IMR-90 (cell line): ENCODE data around the gene SLC35D3.

Experiments
- BHLHE40 ChIP-seq: fragments of 150-350 bp; IDR thresholded peaks from 2 replicates; pipeline ENCODE4 v1.6.1; 2016; ENCODE audit warnings: mild to moderate bottlenecking, low read depth, low read length
- CTCF ChIP-seq: conservative IDR thresholded peaks from 2 replicates; pipeline ENCODE4 v1.5.1; 2012; ENCODE audit warnings: mild to moderate bottlenecking, low read depth, low read length, improper control_type of control experiment
- FOS ChIP-seq: fragments of 150-350 bp; IDR thresholded peaks from 2 replicates; pipeline ENCODE4 v1.6.1; 2016; ENCODE audit warnings: low read depth, low read length
- MXI1 ChIP-seq: IDR thresholded peaks from 2 replicates; pipeline ENCODE4 v1.6.1; 2012; ENCODE audit warnings: low read depth, mild to moderate bottlenecking, low read length, moderate library complexity, borderline replicate concordance
- POLR2A ChIP-seq: IDR thresholded peaks from 2 replicates; pipeline ENCODE4 v1.6.1; 2012; ENCODE audit warnings: mild to moderate bottlenecking, low read depth, low read length
- RAD21 ChIP-seq: IDR thresholded peaks from 2 replicates; pipeline ENCODE4 v1.6.1; 2012; ENCODE audit warnings: low read length, improper control_type of control experiment
- SMC3 ChIP-seq: fragments of 150-350 bp; IDR thresholded peaks from 2 replicates; pipeline ENCODE4 v1.6.1; 2016; ENCODE audit warnings: low read depth, mild to moderate bottlenecking, antibody characterized with exemption, low read length, moderate library complexity
- USF2 ChIP-seq: fragments of 150-350 bp; IDR thresholded peaks from 2 replicates; pipeline ENCODE4 v1.6.1; 2017; ENCODE audit warnings: mild to moderate bottlenecking, antibody characterized with exemption, low read length, low read depth

GRCh38 chr6:136890986-136891385 lies 31.1 kb upstream of the SLC35D3 start:
- no peak for TF ChIP-seq CTCF
- no peak for TF ChIP-seq BHLHE40
- no peak for TF ChIP-seq POLR2A
- TF ChIP-seq MXI1: no peak
- no peak for TF ChIP-seq USF2
- no peak for TF ChIP-seq FOS
- TF ChIP-seq RAD21: no peak
- no peak for TF ChIP-seq SMC3
